Adipose tissue (tissue), 3 donors: Measurements from ENCODE around the gene PHACTR3. TPM values are rescaled to one million over a fixed set of nuclear protein-coding genes. Genes with fewer than 3 reads are reported as not detected.

Source experiments
- H3K27ac ChIP-seq: one replicate; pipeline ENCODE4 v1.5.1; 2013; ENCODE audit warnings: low read depth, low read length
- WGBS, 3 donors: extraction: QIAGEN DNeasy Blood & Tissue Kit; methylation state at CpG; one replicate each; pipeline ENCODE4 v1.1.7; 2013; 5-methylcytosine and 5-hydroxymethylcytosine counted together
- polyA plus RNA-seq, 3 donors: library from polyadenylated mRNA; stranded (reverse); fragments of 200-250 nt; gene quantifications; one replicate each; pipeline ENCODE4 v1.2.3, GENCODE V29; 2013
- donor health status: healthy with polysubstance abuse.
- donor health status: Bipolar disorder and iron deficiency.
- donor health status: healthy.

The PHACTR3 gene
- polyA plus RNA-seq, 3 donors: 0.10 to 0.42 TPM; not detected in 1

DNA sequence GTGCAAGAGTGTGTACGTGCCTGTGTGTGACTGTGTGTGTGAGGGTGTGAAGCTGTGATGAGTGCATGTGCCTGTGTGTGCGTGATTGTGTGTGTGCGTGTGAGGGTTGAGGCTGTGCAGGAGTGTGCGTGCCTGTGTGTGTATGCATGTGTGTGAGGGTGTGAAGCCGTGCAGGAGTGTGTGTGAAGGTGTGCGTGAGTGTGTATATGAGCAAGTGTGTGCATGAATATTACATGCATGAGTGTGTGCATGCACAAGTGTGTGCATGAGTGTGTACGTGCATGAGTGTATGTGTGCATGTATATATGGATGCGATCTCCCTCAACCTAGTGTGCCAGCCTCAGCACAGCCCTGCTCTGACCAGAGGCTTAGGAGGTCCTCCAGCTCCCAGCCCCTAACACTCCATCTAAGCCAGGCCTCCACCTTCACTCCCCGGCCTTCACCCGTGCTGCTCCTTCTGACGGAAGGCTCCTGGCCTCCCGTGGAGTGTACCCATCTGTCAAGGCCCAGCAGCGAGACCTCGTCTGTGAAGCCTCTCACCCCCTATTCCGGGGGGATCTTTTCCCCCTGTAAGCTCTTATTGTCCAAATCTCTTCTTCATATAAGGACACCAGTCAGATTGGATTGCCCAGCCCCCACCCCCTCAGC lies 19.9 kb upstream of the PHACTR3 start:
- H3K27ac ChIP-seq: no peak overlapping the region
- WGBS, 3 donors: 78 to 94% (median 88%) methylated on average over 15 of the region's 15 CpGs

DNA sequence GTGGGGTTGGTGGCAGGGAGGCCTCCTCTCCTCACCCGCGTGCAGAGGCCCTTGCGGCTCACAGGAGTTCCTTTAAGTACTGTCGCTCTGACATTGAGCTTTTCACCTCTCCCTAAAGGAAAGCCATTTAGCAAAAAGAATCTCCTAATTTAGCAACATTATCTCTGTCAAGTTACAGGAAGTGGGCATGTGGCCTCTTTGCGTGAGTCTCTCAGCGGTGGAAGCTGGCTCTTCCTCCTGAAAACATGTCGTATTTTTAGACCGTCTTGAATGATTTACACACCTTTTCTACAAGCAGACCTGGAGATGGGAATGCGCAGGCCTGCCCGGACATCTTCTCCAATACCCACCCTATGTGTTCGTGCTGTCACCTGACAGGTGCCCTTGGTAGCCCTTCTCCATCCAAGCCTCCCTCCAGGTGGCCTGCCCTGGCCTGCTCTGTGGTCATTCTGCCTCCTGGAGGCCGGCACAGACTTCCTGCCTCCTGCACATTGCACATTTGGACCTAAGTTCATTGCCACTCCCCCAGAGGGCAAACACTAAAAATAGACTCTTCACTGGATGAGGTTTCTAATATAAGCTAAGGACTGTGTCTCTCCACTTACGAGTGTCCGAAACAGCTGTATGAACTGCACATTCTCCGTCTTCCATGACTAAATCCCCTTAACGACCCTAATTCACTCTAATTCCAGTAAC lies 18.5 kb upstream of the PHACTR3 start:
- no peak overlapping the region for H3K27ac ChIP-seq
- WGBS, 3 donors: 52 to 61% (median 56%) methylated on average over 16 of the region's 16 CpGs

DNA sequence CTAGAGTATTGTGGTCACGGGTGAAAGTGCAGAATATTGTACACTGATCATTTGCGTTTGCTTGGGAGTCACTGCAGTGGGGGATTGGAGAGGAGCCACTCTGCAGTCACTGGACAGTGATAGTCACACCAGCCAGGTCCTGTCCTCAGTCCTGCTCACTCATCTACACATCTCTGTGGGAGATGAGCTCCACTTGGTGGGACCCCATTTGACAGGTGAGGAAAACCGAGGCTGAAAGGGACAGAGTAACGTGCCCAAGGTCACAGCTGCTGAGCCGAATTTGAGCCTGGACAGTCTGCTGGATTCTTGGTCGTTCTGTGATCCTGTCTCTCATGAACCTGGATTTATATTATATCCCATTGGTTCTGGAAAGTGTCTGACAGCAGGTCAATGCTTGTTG lies 17.7 kb upstream of the PHACTR3 start:
- no peak overlapping the region for H3K27ac ChIP-seq
- 64 to 90% (median 87%) methylated on average over 6 of the region's 6 CpGs for WGBS, 3 donors

DNA sequence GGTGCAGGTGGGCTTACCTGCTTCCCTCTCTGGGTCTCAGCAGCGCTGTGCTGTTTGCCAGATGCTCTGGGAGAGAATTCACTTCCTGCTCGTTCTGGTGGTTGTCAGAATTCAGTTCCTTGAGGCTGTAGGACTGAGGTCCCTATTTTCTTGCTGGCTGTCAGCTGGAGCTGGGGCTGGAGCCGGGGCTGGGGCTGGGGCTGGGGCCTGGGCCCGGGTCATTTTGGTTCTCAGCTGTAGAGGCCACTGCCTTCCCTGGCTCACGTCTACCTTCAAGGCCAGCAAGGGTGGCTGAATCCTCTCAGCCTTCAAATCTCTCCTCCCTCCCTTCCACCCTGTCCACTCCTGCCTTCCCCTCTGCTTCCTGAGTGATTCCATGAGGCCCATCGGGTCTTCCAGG lies 16.8 kb upstream of the PHACTR3 start:
- 62 to 82% (median 76%) methylated on average over 6 of the region's 6 CpGs for WGBS, 3 donors
- no peak overlapping the region for H3K27ac ChIP-seq

DNA sequence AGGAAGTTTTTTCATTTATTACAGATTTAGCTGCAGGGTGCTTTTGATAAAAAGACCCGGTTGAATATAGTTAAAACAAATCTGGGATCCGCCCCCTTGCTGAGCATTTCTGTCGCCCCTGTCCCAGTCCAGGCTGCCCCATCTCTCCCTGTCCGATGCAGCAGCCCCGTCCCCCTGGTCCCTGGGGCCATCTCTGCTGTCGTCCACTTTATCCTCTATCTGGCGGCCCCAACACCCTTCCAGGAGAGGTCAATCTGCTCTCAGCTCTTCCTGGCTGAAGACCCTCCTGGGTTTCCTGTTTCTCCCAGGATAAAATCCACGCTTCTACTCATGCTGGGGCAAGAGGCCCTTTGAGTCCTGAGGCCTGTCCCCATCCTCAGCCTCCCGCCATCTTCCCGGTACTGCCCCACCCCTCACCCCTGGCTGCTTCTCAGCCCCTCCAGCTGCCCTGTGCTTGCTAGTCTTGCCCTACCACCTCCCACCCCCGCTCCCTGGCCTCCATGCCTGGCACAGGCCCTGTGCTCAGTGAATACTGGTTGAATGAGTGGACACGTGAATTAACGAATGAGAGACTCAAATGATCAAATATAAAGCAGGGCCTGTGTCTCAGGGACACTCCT lies 16.0 kb upstream of the PHACTR3 start:
- 87 to 88% (median 87%) methylated on average over 13 of the region's 13 CpGs for WGBS, 3 donors
- no peak overlapping the region for H3K27ac ChIP-seq

DNA sequence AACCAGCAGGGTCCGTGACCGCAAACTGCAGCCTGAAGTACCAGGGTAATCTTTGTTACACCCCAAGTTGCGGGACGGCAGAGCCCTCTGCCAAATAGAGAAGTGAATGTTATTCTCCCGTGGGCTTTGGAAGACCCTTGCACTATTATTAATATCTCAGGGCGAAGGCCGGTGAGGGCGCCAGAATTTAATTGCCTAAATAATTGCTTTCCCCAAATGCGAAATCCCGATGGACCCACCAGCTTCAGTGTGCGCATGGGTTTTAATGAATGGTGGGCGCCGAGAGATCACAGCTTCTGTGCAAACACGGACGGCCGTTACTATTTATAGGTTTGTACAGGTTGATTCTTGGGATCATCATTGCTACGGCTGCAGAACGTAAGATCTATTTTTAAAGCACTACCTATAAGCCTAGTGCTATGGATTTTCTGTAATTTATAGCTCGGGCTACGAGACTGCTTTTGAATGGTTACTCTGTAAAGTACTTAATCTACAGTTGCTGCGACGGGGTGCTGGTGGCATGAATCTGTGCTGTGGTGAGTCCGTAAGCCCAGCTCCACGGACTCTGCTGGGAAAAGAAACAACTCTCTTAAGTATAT lies 15.2 kb upstream of the PHACTR3 start:
- H3K27ac ChIP-seq: no peak overlapping the region
- WGBS, 3 donors: 86 to 92% (median 92%) methylated on average over 24 of the region's 24 CpGs

DNA sequence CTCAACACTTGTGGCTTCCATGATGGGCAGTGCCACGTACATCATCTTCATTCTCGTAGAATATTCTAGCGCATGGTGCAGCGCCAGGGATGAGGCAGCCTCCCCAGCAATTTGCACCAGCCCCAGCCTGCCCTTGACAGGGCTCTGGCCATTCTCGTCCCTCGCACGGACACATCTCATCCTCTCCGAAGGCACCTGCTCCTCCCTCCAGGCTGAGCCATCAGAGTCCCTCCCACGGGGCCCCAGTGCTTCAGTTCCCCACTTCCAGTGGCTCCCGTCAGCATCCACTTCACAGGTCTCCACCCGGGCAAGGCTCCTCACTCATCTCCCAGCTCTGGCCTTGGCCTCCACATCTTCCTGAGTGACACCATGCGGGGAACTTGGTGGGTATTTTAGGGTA lies 13.3 kb upstream of the PHACTR3 start:
- H3K27ac ChIP-seq: no peak overlapping the region
- WGBS, 3 donors: 78 to 89% (median 88%) methylated on average over 12 of the region's 12 CpGs

DNA sequence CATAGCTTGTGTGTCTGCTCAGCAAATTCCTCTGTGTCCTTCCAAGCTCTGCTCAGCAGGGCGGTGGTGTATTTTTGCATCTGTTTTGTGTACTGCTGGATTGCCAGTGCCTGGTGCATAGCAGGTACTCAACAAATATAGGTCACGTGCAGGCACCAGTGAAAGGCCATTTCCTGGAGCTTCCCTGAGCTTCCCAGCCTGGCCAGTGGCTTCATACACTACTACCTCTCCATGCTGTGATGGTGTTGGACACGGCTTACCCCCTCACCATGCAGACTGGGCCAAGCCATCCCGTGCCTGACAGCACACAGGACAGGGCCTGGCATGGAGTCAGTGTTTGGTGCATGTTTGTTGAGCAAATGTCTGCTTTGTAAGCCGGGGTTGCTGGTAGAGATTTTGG lies 7.7 kb upstream of the PHACTR3 start:
- H3K27ac ChIP-seq: no peak overlapping the region
- 45 to 74% (median 71%) methylated on average over 5 of the region's 5 CpGs for WGBS, 3 donors

DNA sequence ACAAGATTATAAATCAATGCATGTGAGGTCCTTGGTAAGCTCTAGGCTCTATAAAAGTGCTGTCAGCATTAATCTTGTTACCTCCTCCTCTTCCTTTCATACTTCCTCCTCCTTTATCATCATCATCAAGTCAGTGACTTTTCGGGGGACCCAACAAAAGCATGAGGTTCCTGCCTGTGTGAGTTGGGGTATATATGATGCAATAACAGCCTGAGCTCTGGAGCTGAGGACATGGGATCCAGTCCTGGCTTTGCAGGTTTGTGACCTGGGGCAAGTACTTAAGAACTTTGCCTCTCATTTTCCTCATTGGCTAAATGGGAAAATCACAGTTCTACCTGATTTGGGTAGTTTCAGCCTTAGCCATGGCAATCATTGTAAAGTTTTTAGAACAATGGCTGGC lies 7.1 kb upstream of the PHACTR3 start:
- WGBS, 3 donors: 40 to 70% (median 42%) methylated on average over 1 of the region's 1 CpG
- no peak overlapping the region for H3K27ac ChIP-seq

DNA sequence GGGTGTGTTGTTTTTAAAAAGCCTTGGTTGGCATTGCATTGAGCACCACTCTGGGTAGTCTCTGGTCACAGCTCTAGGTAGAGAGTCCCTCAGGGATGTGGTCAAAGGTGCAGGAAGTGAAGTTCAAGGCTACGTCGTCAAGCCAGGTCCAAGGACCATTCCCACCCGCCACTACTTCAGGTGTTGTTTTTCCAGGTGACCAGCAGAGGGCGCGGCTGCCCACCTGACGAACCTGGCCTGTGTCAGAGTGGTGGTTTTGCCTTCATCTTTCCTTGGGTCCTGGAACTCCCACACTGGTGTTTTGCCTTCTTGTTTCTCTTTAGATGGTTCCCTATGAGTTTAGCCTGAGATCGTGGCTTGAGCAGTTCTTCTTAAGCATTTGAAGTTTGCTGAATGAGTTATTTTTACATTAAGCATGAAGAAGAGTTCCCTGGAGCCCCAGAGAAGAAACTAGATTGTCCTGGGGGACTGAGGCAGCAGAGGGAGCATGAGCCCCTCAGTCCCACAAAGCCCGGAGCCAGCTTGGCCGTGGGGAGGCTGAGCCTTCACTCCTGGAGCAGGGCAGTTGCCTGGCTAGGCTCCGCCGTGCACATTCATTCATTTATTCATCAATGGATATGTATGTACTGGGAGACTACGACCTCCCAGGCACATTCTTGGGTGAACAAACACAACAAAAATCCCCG lies 5.6 kb upstream of the PHACTR3 start:
- 21 to 29% (median 26%) methylated on average over 13 of the region's 13 CpGs for WGBS, 3 donors
- H3K27ac ChIP-seq: no peak overlapping the region

DNA sequence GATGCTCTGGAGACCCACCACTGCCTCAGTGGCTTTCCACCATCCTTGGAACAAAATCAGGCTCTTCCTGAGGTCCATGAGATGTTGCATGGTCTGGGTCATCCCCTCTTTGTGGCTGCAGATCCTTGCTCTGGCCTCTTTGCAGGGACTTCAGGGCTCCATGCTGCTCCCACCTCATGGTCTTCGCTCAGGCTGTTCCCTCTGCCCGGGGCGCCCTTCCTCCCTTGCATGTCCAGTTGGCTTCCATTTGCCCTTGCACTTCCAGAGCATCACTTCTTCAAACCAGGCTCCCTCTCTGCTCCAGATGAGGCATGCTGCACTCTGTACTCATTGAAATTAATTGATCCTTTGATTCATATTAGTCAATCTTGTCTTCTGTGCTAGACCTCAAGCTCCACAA lies 4.4 kb upstream of the PHACTR3 start:
- WGBS, 3 donors: 78 to 92% (median 89%) methylated on average over 3 of the region's 3 CpGs
- H3K27ac ChIP-seq: no peak overlapping the region

DNA sequence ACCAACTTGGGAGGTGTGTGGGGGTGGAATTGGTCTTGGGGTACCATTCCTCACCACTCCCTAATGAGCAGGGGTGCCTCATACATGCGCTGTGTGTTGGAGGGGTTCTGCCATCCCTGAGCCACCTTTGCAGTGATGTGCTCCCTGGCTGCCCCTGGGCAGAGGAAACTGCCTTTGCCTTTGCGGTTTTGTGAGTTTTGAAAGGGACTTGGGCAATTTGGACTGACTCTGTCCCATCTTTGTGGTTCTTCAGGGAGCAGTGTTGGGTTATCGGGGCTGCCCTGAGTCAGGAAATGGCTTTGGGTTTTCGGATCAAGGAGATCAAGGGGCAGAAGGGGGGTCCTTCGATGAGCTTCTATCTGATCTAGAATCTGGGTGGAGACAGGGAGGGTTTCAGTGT lies 3.9 kb upstream of the PHACTR3 start:
- WGBS, 3 donors: 71 to 83% (median 81%) methylated on average over 5 of the region's 5 CpGs
- no peak overlapping the region for H3K27ac ChIP-seq

DNA sequence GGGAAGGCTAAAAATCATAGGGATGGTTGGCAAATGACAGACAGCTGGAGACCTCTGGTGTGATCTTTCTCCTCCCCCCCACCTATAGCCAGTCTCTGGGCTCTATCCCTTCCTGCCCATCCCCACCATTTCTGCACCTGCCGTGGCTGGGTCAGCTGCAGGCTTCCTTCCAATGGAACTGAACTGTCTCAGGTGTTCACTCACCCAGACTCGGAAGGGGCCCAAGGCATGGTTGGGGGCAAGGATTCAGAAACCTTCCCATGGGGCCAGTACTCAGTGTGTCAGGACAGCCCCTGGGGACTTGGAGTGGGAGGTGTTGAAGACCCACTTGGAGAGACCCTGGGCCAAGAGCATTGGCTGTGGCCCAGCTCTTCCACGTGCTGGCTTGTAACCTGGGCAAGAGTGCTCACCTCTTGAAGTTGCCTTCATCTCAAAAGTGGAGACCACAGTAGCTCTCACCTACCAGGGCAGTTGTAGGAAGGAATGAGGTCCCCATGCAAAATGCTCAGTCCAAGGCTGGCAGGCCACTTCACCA lies 1.7 kb upstream of the PHACTR3 start:
- WGBS, 3 donors: 60 to 77% (median 76%) methylated on average over 3 of the region's 3 CpGs

DNA sequence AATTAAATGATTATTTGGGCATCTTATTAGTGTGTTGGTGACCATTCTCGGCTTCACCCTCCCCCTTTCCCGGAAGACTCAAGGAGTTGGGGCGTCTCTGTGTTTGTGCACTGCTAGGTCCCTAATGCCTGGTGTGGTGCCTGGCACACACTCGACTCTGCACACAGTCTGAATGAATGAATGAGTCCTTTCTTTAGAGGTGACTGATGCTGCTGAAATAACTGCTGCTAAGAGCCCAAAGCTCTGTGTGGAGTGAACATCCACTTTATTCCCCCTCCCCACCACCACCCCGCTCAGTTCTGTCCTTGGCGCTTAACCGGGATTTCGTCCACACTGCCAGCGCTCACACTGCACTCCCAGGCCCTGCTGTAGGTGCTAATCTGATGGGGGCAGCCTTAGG lies 1.2 kb upstream of the PHACTR3 start:
- H3K27ac ChIP-seq: no peak overlapping the region
- WGBS, 3 donors: 50 to 66% (median 56%) methylated on average over 9 of the region's 9 CpGs

More for the DNA sequence above, 1.7 kb upstream of the PHACTR3 start:
- no peak overlapping the region for H3K27ac ChIP-seq

DNA sequence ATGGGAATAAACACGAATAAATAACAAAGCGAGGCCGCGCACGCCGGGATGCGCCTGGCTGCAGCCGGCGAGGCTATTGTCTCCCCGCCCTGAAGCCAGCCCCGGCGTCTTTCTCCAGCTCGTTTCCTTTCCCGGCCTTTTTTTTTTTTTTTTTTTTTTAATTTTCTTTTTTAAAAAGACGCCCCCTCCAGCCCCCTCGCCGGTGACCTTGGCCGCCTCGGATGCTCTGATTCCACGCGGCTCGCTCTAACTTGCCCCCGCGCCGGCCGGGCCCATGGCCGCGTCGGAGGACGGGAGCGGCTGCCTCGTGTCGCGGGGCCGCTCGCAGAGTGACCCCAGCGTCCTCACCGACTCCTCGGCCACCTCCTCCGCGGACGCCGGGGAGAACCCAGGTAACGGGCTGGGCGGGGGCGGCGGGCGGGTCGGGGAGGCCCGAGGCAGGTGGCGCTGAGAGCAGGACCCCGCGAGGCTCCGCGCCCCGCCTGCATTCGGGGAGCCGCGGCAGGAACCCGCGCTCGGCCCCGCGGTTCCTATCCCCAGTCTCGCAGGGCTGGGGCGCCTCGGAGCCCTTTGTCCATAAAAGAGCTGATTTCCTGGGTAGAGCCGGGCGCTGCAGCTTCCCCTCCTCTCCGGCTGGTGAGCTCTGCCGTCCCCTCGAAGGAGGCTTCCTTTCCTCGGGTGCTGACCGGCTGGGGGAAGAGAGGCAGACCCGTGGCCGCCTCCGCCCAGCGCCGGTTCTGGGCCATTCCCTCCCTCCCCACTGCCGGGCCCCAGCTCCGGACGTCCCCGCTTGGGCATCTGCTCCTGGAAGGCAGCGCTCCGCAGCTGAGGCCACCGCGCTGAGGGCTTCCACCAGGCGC lies 631 bp downstream of the PHACTR3 start:
- 0 to 2% (median 2%) methylated on average over 82 to 88 of the region's 88 CpGs for WGBS, 3 donors
- no peak overlapping the region for H3K27ac ChIP-seq

DNA sequence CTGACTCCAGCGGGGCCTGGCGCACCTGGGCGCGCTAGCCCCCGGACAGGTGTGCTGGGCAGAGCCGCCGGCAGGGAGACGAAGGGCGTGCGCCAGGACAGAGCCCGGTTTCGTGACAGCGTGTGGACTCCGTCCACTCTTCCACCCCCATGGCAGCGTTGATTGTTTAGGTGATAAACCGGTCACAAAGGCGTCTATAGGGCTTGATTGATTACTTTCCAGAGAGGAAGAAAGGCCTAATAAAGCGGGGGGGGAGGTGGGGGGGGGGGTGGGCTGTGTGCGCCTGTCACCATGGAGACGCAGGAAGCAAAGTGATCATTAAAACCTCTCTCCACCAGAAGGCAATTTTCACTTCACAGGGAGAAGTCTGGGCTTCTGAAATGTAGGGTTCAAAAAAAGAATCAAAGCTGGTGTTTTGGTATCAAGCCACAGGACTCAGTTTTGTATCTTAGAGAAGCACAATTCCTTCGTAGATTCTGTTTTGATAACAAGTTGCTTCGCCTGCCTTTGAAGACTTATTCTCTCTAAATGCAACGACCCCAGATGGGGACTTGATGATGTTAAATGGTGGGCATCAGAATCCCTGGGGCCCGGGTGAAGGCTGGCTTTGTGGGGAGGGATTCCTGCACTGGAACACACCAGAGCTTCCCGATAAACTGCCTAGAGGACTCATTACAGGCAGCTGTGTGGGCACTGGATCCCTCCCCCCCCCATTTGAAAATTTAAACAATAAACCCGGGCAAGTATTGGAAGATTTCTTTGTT lies 1.4 kb downstream of the PHACTR3 start:
- 7 to 11% (median 8%) methylated on average over 24 to 26 of the region's 26 CpGs for WGBS, 3 donors
- no peak overlapping the region for H3K27ac ChIP-seq

DNA sequence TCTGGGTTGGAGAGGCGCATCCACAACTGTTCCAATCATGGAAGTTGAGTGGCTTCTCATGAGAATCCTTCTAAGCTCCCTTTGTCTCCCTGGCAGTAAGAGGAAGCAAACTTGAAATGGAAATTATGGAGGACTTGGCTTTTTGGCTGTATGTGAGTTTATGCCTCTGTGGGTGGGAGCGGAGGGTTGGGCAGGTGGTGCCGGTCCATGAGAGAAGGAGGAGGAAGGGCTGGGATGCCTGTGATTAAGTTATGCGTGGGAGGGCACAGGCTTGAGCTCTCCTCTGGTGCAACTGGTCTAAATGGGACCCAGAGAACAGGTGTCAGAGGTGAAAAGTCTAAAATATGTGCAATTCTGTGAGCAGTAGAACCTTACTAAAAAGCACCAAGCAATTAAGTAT lies 2.2 kb downstream of the PHACTR3 start:
- WGBS, 3 donors: 58 to 67% (median 65%) methylated on average over 4 of the region's 4 CpGs
- H3K27ac ChIP-seq: no peak overlapping the region
